ENCODE results near the gene PJA1. TPM values are rescaled to one million over a fixed set of nuclear protein-coding genes. Genes with fewer than 3 reads are reported as not detected.

The PJA1 gene
- total RNA-seq, 1 experiment from 2014 or later: 43.1 TPM

- TF ChIP-seq ZNF532 (CRISPR knock-in tag; IDR thresholded peaks at IDR 0.05; ENCODE audit: borderline replicate concordance) (no peak), E2F5 (CRISPR knock-in tag; IDR thresholded peaks at IDR 0.05) (no peak), IRF1 (CRISPR knock-in tag; IDR thresholded peaks at IDR 0.05) (no peak)
Measured at GRCh38 chrX:69125094-69125493, 40.2 kb downstream of the PJA1 start (continued).

GRCh38 chrX:69124108-69124507 lies 41.1 kb downstream of the PJA1 start:
- H3K27me3 Mint-ChIP-seq (ENCODE audit: low read depth): peaks cover 18% of the 10 kb centered on the region
- no peaks in the 10 kb centered on the region for H3K36me3 Mint-ChIP-seq
- TF ChIP-seq ETV6 (CRISPR knock-in tag; IDR thresholded peaks at IDR 0.05) (no peak), TP53 (CRISPR knock-in tag; IDR thresholded peaks at IDR 0.05) (no peak), ESRRA (CRISPR knock-in tag; IDR thresholded peaks at IDR 0.05; ENCODE audit: borderline replicate concordance) (no peak), NR1H2 (CRISPR knock-in tag; IDR thresholded peaks at IDR 0.05) (no peak), TEAD4 (CRISPR knock-in tag; IDR thresholded peaks at IDR 0.05) (no peak), MLX (CRISPR knock-in tag; IDR thresholded peaks at IDR 0.05) (no peak), JAZF1 (CRISPR knock-in tag; IDR thresholded peaks at IDR 0.05) (no peak)
- H3K27ac Mint-ChIP-seq: no peak overlapping the region
- H3K9me3 Mint-ChIP-seq: no peaks in the 10 kb centered on the region
- CTCF ChIA-PET: interaction anchor here (1.3 kb wide), 1 partner anchor 10 kb away, joined by 4 read pairs; no protein-coding TSS in a partner anchor
- H3K4me3 Mint-ChIP-seq: no peak overlapping the region
- POLR2A ChIA-PET: no interaction called here
- peaks cover 11% of the 10 kb centered on the region for H3K4me1 Mint-ChIP-seq
- DNase-seq (ENCODE audit: low spot score) (no peak), ATAC-seq (no peak)

- CTCF ChIA-PET: interaction anchor here (1.0 to 1.3 kb wide), 4 partner anchors 10 to 301 kb away, joined by 3 to 4 read pairs (median 3); no protein-coding TSS in a partner anchor
- no peak for ATAC-seq
Measured at GRCh38 chrX:69123481-69123880, 41.8 kb downstream of the PJA1 start.

GRCh38 chrX:69121321-69122000 lies 43.8 kb downstream of the PJA1 start:
- H3K4me1 Mint-ChIP-seq: peaks cover 6% of the 10 kb centered on the region; the same call in 1 of the 2 replicates
- H3K9me3 Mint-ChIP-seq: no peaks in the 10 kb centered on the region
- TF ChIP-seq STAT6 (CRISPR knock-in tag; conservative IDR thresholded peaks at IDR 0.05; ENCODE audit: low read depth) (no peak), GRHL2 (CRISPR knock-in tag; IDR thresholded peaks at IDR 0.05; ENCODE audit: insufficient replicate concordance, severe bottlenecking) (no peak), ZNF671 (CRISPR knock-in tag; IDR thresholded peaks at IDR 0.05) (no peak), CREB1 (CRISPR knock-in tag; IDR thresholded peaks at IDR 0.05) (no peak), ZNF232 (CRISPR knock-in tag; IDR thresholded peaks at IDR 0.05) (no peak), ZNF263 (CRISPR knock-in tag; IDR thresholded peaks at IDR 0.05; ENCODE audit: low read depth) (no peak), PRRX2 (CRISPR knock-in tag; IDR thresholded peaks at IDR 0.05) (no peak), FOXP4 (CRISPR knock-in tag; IDR thresholded peaks at IDR 0.05) (no peak)
- DNase-seq (ENCODE audit: low spot score) (no peak), ATAC-seq (no peak)
- ChIA-PET CTCF (no interaction called here), POLR2A (no interaction called here)
- H3K27ac Mint-ChIP-seq: no peak overlapping the region
- no peak overlapping the region for H3K4me3 Mint-ChIP-seq
- H3K36me3 Mint-ChIP-seq: no peaks in the 10 kb centered on the region
- peaks cover 3% of the 10 kb centered on the region for H3K27me3 Mint-ChIP-seq (ENCODE audit: low read depth)

More at GRCh38 chrX:69123481-69123880, 41.8 kb downstream of the PJA1 start:
- Mint-ChIP-seq H3K27ac (no peak overlapping the region), H3K36me3 (no peaks in the 10 kb centered on the region), H3K4me1 (peaks cover 11% of the 10 kb centered on the region), H3K9me3 (no peaks in the 10 kb centered on the region), H3K4me3 (no peak overlapping the region), H3K27me3 (ENCODE audit: low read depth) (peaks cover 13% of the 10 kb centered on the region)
- DNase-seq (ENCODE audit: low spot score): no peak
- no peak for TF ChIP-seq ZNF671 (CRISPR knock-in tag; IDR thresholded peaks at IDR 0.05)
- TF ChIP-seq CREB1 (CRISPR knock-in tag; IDR thresholded peaks at IDR 0.05): no peak
- POLR2A ChIA-PET: no interaction called here

All from WTC11 (cell line).